ENCODE results near the gene ASGR2. TPM values are rescaled to one million over a fixed set of nuclear protein-coding genes. Genes with fewer than 3 reads are reported as not detected.

ASGR2 gene
- total RNA-seq, 1 donor from 2014 or later, result 2.7 TPM

- H3K27me3 Mint-ChIP-seq, result peaks cover 9% of the 10 kb centered on the region
- H3K4me1 Mint-ChIP-seq (ENCODE audit: low read depth), result no peaks in the 10 kb centered on the region
- no peak for DNase-seq (ENCODE audit: low spot score, unreplicated experiment)
- no peaks in the 10 kb centered on the region for H3K36me3 Mint-ChIP-seq (ENCODE audit: insufficient read depth)
- H3K9me3 Mint-ChIP-seq (ENCODE audit: low read depth), result no peaks in the 10 kb centered on the region
- no peak overlapping the region for H3K27ac Mint-ChIP-seq
- no peak overlapping the region for H3K4me3 Mint-ChIP-seq (ENCODE audit: low read depth)
- TF ChIP-seq, protein P1, sequence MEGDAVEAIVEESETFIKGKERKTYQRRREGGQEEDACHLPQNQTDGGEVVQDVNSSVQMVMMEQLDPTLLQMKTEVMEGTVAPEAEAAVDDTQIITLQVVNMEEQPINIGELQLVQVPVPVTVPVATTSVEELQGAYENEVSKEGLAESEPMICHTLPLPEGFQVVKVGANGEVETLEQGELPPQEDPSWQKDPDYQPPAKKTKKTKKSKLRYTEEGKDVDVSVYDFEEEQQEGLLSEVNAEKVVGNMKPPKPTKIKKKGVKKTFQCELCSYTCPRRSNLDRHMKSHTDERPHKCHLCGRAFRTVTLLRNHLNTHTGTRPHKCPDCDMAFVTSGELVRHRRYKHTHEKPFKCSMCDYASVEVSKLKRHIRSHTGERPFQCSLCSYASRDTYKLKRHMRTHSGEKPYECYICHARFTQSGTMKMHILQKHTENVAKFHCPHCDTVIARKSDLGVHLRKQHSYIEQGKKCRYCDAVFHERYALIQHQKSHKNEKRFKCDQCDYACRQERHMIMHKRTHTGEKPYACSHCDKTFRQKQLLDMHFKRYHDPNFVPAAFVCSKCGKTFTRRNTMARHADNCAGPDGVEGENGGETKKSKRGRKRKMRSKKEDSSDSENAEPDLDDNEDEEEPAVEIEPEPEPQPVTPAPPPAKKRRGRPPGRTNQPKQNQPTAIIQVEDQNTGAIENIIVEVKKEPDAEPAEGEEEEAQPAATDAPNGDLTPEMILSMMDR (IDR thresholded peaks at IDR 0.05; ENCODE audit: unreplicated experiment), result no peak
These were observed 39.7 kb downstream of the ASGR2 start for GRCh38 chr17:7074931-7075330.

DNA sequence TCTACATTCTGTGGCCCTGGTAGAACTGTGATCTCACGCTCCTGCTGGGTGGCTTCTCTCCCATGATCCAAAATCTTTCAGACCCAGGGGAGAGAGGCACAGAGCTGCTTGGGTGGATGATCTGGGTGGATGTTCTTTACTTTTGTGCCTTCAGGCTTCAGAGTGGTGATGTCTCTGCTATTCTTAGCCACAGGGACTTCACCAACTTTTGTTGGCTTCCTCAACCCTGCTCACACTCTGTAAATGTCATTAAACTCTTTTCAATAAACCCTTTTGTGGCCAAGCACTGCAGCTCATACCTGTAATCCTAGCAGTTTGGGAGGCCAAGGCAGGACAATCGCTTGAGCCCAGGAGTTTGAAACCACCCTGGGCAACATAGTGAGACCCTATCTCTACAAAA is 42.2 kb downstream of the ASGR2 start:
- Mint-ChIP-seq H3K27me3 (peaks cover 12% of the 10 kb centered on the region), H3K36me3 (ENCODE audit: insufficient read depth) (peaks cover 2% of the 10 kb centered on the region), H3K4me1 (ENCODE audit: low read depth) (no peaks in the 10 kb centered on the region), H3K9me3 (ENCODE audit: low read depth) (peaks cover 10% of the 10 kb centered on the region), H3K27ac (no peak overlapping the region), H3K4me3 (ENCODE audit: low read depth) (no peak overlapping the region)
- TF ChIP-seq, protein P1 (IDR thresholded peaks at IDR 0.05; ENCODE audit: unreplicated experiment), result no peak
- no peak for DNase-seq (ENCODE audit: low spot score, unreplicated experiment)

- Mint-ChIP-seq H3K4me1 (ENCODE audit: low read depth) (no peaks in the 10 kb centered on the region), H3K9me3 (ENCODE audit: low read depth) (peaks cover 13% of the 10 kb centered on the region), H3K36me3 (ENCODE audit: insufficient read depth) (peaks cover 2% of the 10 kb centered on the region), H3K27me3 (peaks cover 12% of the 10 kb centered on the region), H3K27ac (no peak overlapping the region), H3K4me3 (ENCODE audit: low read depth) (no peak overlapping the region)
- TF ChIP-seq, protein P1 (IDR thresholded peaks at IDR 0.05; ENCODE audit: unreplicated experiment), result no peak
- no peak for DNase-seq (ENCODE audit: low spot score, unreplicated experiment)
These were observed 43.9 kb downstream of the ASGR2 start for GRCh38 chr17:7070712-7071111.

GRCh38 chr17:7068268-7068667 is 46.4 kb downstream of the ASGR2 start:
- DNase-seq (ENCODE audit: low spot score, unreplicated experiment), result no peak
- Mint-ChIP-seq H3K27me3 (peaks cover 22% of the 10 kb centered on the region), H3K9me3 (ENCODE audit: low read depth) (peaks cover 13% of the 10 kb centered on the region), H3K36me3 (ENCODE audit: insufficient read depth) (peaks cover 2% of the 10 kb centered on the region), H3K4me1 (ENCODE audit: low read depth) (no peaks in the 10 kb centered on the region), H3K4me3 (ENCODE audit: low read depth) (no peak overlapping the region), H3K27ac (no peak overlapping the region)
- TF ChIP-seq, protein P1 (IDR thresholded peaks at IDR 0.05; ENCODE audit: unreplicated experiment), result no peak

GRCh38 chr17:7067198-7067597 is 47.4 kb downstream of the ASGR2 start:
- DNase-seq (ENCODE audit: low spot score, unreplicated experiment), result no peak
- H3K4me3 Mint-ChIP-seq (ENCODE audit: low read depth), result no peak overlapping the region
- H3K4me1 Mint-ChIP-seq (ENCODE audit: low read depth), result no peaks in the 10 kb centered on the region
- TF ChIP-seq, protein P1 (IDR thresholded peaks at IDR 0.05; ENCODE audit: unreplicated experiment), result no peak
- no peak overlapping the region for H3K27ac Mint-ChIP-seq
- H3K27me3 Mint-ChIP-seq, result peaks cover 22% of the 10 kb centered on the region
- H3K9me3 Mint-ChIP-seq (ENCODE audit: low read depth), result peaks cover 13% of the 10 kb centered on the region
- peaks cover 2% of the 10 kb centered on the region for H3K36me3 Mint-ChIP-seq (ENCODE audit: insufficient read depth)
